Endothelial cell of umbilical vein (primary cell): ENCODE measurements around the gene NT5M. TPM values are rescaled to one million over a fixed set of nuclear protein-coding genes. Genes with fewer than 3 reads are reported as not detected.

Source experiments
- BruUV-seq: library from RNA; stranded (reverse); fragments of 400-500 nt; replicated peaks from 2 replicates; lab custom pipeline; 2021; lab: Mats Ljungman, UMichigan
- CTCF ChIA-PET: fragments of 300-600, 350-600 bp; sonication (Branson Sonifier 250); formaldehyde crosslinking; loops from one replicate; lab custom pipeline; 2021; ENCODE audit warnings: antibody characterized with exemption, inconsistent platforms; lab: Charles Lee
- POLR2A ChIA-PET: fragments of 300-600, 350-600 bp; sonication (Branson Sonifier 250); formaldehyde crosslinking; loops from one replicate; lab custom pipeline; 2021; ENCODE audit warnings: antibody characterized with exemption, inconsistent platforms; lab: Charles Lee
- DNase-seq: peaks from one replicate; pipeline ENCODE4 v3.0.0-alpha.2; 2011; ENCODE audit warnings: low read depth, low spot score
- FAIRE-seq: peaks from 2 replicates; lab custom pipeline; 2011; peaks lifted over from hg19 to GRCh38; lab: Jason Lieb, UNC
- H2AFZ ChIP-seq: 2 replicates; pipeline ENCODE4 v1.6.0; 2012; ENCODE audit warnings: low read depth, low read length, control low read depth, inconsistent platforms
- H3K27ac ChIP-seq: 2 replicates; pipeline ENCODE4 v1.5.1; 2011; ENCODE audit warnings: low read depth, mild to moderate bottlenecking, control low read depth, low read length, moderate library complexity; ENCODE audit not compliant: insufficient read depth
- H3K27me3 ChIP-seq, 2 experiments: 2 replicates each; pipeline versions ENCODE4 v1.6.0 to v1.6.1; 2011; ENCODE audit warnings: low read length in 2 of 2, mixed read lengths in 1 of 2; ENCODE audit not compliant: control insufficient read depth in 2 of 2, insufficient read depth in 2 of 2
- H3K36me3 ChIP-seq, 2 experiments: 2 replicates in 1 of 2; 3 replicates in 1 of 2; pipeline ENCODE4 v1.5.1; 2011; ENCODE audit warnings: low read length in 2 of 2, mild to moderate bottlenecking in 1 of 2, moderate library complexity in 1 of 2; ENCODE audit not compliant: control insufficient read depth in 2 of 2, insufficient read depth in 2 of 2; ENCODE audit errors: extremely low read depth in 1 of 2
- H3K4me1 ChIP-seq: 3 replicates; pipeline ENCODE4 v1.5.1; 2011; ENCODE audit warnings: mild to moderate bottlenecking, low read length; ENCODE audit not compliant: control insufficient read depth, insufficient read depth; ENCODE audit errors: extremely low read depth
- H3K4me2 ChIP-seq: 2 replicates; pipeline ENCODE4 v1.6.1; 2011; ENCODE audit warnings: low read length, control low read depth, mixed read lengths; ENCODE audit not compliant: insufficient read depth
- H3K4me3 ChIP-seq, 3 experiments: fragments of 200-600 bp in 1 of 3; sonication (generic), shearing (Covaris generic) in 1 of 3; replicated peaks in 1 of 3; 2 replicates each; pipeline ENCODE4 v1.5.1; 2011 to 2016; ENCODE audit warnings: control low read depth in 3 of 3, low read length in 3 of 3, mild to moderate bottlenecking in 2 of 3, inconsistent platforms in 1 of 3, low read depth in 1 of 3, moderate library complexity in 1 of 3; ENCODE audit not compliant: insufficient read depth in 1 of 3
- H3K79me2 ChIP-seq: 2 replicates; pipeline ENCODE4 v1.6.0; 2012; ENCODE audit warnings: low read length, inconsistent platforms; ENCODE audit not compliant: control insufficient read depth, insufficient read depth
- H3K9ac ChIP-seq: replicated peaks from 2 replicates; pipeline ENCODE3; 2011; ENCODE audit warnings: low read length, control low read depth; ENCODE audit not compliant: insufficient read depth; ENCODE audit errors: extremely low read depth
- H3K9me1 ChIP-seq: replicated peaks from 3 replicates; pipeline ENCODE4 v1.6.0; 2011; ENCODE audit warnings: mild to moderate bottlenecking, low read length; ENCODE audit not compliant: control insufficient read depth, insufficient read depth; ENCODE audit errors: extremely low read depth
- H3K9me3 ChIP-seq: replicated peaks from 2 replicates; pipeline ENCODE4 v1.5.1; 2012; ENCODE audit warnings: low read length, inconsistent platforms; ENCODE audit not compliant: control insufficient read depth, insufficient read depth
- H4K20me1 ChIP-seq: replicated peaks from 2 replicates; pipeline ENCODE3; 2011; ENCODE audit warnings: mild to moderate bottlenecking, low read length; ENCODE audit not compliant: control insufficient read depth, insufficient read depth; ENCODE audit errors: extremely low read depth
- EZH2 ChIP-seq: IDR thresholded peaks from 2 replicates; pipeline ENCODE4 v1.6.1; 2012; ENCODE audit warnings: borderline replicate concordance, low read depth, mild to moderate bottlenecking, moderate library complexity, low read length, inconsistent platforms; ENCODE audit not compliant: severe bottlenecking
- FOS ChIP-seq: IDR thresholded peaks from 2 replicates; pipeline ENCODE4 v1.6.1; 2011; ENCODE audit warnings: mild to moderate bottlenecking, low read length, moderate library complexity, borderline replicate concordance; ENCODE audit not compliant: insufficient read depth
- GATA2 ChIP-seq: IDR thresholded peaks from 2 replicates; pipeline ENCODE4 v1.7.0; 2011; ENCODE audit warnings: low read depth, mild to moderate bottlenecking, moderate library complexity, mixed read lengths, low read length; ENCODE audit not compliant: insufficient read length, insufficient read depth
- JUN ChIP-seq: IDR thresholded peaks from 2 replicates; pipeline ENCODE4 v1.6.1; 2011; ENCODE audit warnings: borderline replicate concordance, low read depth; ENCODE audit not compliant: insufficient read length, insufficient read depth
- MYC ChIP-seq: IDR thresholded peaks from one replicate; pipeline ENCODE4 v1.6.1; 2011; ENCODE audit warnings: mild to moderate bottlenecking, low read depth, low read length
- POLR2A ChIP-seq: IDR thresholded peaks from 2 replicates; pipeline ENCODE4 v1.6.1; 2012; ENCODE audit warnings: low read depth, mild to moderate bottlenecking, control low read depth, low read length
- POLR2AphosphoS5 ChIP-seq: IDR thresholded peaks from 2 replicates; pipeline ENCODE4 v1.6.1; 2012; ENCODE audit warnings: low read depth, mild to moderate bottlenecking, control low read depth, low read length, moderate library complexity; ENCODE audit not compliant: insufficient read depth
- dilution Hi-C: fragments of 300-500 bp; cut with MboI; formaldehyde crosslinking; loops from one replicate; pipeline ENCODE4 v1.15.0; 2019; ENCODE audit warnings: low sequenced_read_pairs; ENCODE audit not compliant: extremely low pct_ligation_motif_present
- intact Hi-C: fragments of 100-400 bp; cut with micrococcal nuclease; formaldehyde crosslinking; loops from one replicate; pipeline ENCODE4 v1.10.0; 2022
- polyA plus RNA-seq, 4 experiments: library from polyadenylated mRNA; depleted of rRNA in 3 of 4; stranded (reverse) in 3 of 4; unstranded in 1 of 4; fragments of >200 nt; gene quantifications; 2 replicates each; pipeline versions ENCODE4 v1.2.1 to v1.2.3, GENCODE V29; 2011 to 2012; ENCODE audit warnings: missing spikeins in 1 of 4
- total RNA-seq: library from RNA; stranded (reverse); gene quantifications from 2 replicates; pipeline ENCODE4 v1.2.3, GENCODE V29; 2021
- TF ChIP-seq, protein P1 (sequence below): IDR thresholded peaks from 2 replicates; pipeline ENCODE4 v1.6.1; 2011; ENCODE audit not compliant: insufficient read depth, insufficient read length
- TF ChIP-seq, protein P2 (sequence below), 2 donors: IDR thresholded peaks; 1 replicate in 1 of 2; 2 replicates in 1 of 2; pipeline ENCODE4 v1.5.1; 2011; ENCODE audit warnings: low read length in 2 of 2, mild to moderate bottlenecking in 2 of 2, moderate library complexity in 2 of 2, control low read depth in 1 of 2, inconsistent platforms in 1 of 2, low read depth in 1 of 2; ENCODE audit not compliant: insufficient read depth in 1 of 2; ENCODE audit errors: extremely low read depth in 1 of 2

The NT5M gene
- total and polyA plus RNA-seq, 2 donors (not counting 3 experiments of a cell fraction or from before 2014, with no cell fraction given) = 0.91 to 3.0 TPM

DNA sequence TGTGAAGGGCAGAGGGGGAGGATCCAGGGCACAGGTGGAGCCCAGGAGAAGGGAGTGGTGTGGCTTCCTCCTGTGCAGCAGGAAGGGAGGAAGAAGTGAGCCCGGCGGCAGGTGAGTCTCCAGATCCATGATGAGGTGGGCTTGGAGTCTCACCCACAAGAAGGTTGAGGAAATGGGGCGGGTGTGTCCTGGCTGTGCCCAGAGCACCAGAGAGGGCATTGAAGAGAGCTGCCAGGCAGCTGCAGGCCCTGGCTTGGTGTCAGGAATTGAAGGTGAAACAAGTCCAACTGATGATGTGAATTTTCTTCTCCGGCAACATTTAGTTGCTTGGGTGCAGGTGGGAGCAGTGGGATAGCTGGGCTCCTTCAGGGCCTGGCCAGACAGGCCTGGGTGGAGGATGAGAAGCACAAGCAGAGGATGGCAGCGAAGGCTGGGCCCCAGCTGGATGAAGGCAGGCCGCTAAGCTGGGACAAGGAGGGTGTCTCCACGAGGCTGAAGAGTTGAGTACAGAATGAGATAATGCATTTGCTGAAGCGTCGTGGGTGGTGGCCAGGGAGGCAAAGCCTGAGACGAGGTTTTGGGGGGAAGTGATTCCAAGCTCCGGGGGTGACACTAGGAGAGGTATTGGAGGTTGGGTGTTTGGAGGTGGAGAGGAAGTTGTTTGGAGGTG, 18.3 kb downstream of the NT5M start:
- CTCF ChIA-PET = no interaction called here
- H3K9me3 ChIP-seq = no peaks in the 10 kb centered on the region
- no peak overlapping the region for H3K4me3 ChIP-seq
- DNase-seq (no peak), FAIRE-seq (no peak)
- dilution Hi-C loops = no loop called here
- intact Hi-C loops = no loop called here
- TF ChIP-seq EZH2 (no peak), GATA2 (no peak), MYC (no peak), FOS (no peak), POLR2AphosphoS5 (no peak), JUN (no peak), POLR2A (no peak)
- TF ChIP-seq, protein P1, sequence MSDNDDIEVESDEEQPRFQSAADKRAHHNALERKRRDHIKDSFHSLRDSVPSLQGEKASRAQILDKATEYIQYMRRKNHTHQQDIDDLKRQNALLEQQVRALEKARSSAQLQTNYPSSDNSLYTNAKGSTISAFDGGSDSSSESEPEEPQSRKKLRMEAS = no peak
- TF ChIP-seq, protein P2, sequence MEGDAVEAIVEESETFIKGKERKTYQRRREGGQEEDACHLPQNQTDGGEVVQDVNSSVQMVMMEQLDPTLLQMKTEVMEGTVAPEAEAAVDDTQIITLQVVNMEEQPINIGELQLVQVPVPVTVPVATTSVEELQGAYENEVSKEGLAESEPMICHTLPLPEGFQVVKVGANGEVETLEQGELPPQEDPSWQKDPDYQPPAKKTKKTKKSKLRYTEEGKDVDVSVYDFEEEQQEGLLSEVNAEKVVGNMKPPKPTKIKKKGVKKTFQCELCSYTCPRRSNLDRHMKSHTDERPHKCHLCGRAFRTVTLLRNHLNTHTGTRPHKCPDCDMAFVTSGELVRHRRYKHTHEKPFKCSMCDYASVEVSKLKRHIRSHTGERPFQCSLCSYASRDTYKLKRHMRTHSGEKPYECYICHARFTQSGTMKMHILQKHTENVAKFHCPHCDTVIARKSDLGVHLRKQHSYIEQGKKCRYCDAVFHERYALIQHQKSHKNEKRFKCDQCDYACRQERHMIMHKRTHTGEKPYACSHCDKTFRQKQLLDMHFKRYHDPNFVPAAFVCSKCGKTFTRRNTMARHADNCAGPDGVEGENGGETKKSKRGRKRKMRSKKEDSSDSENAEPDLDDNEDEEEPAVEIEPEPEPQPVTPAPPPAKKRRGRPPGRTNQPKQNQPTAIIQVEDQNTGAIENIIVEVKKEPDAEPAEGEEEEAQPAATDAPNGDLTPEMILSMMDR (IDR thresholded peaks at IDR 0.05; ENCODE audit: extremely low read depth in 1 of 2, insufficient read depth in 1 of 2, low read depth in 1 of 2, low read length in 2 of 2) = no peak
- no peaks in the 10 kb centered on the region for H3K27me3 ChIP-seq
- POLR2A ChIA-PET = no interaction called here
- H3K9me1 ChIP-seq = no peaks in the 10 kb centered on the region
- no peaks in the 10 kb centered on the region for H4K20me1 ChIP-seq
- no peaks in the 10 kb centered on the region for H3K79me2 ChIP-seq
- no peak overlapping the region for H3K4me2 ChIP-seq
- H3K4me1 ChIP-seq = no peaks in the 10 kb centered on the region
- BruUV-seq = no TSS peak
- no peaks in the 10 kb centered on the region for H3K36me3 ChIP-seq
- no peak overlapping the region for H2AFZ ChIP-seq
- H3K27ac ChIP-seq = no peak overlapping the region
- no peak overlapping the region for H3K9ac ChIP-seq
